HAP-1 (cell line): ENCODE data around the gene FAM131A.

ENCODE experiments used
- DNase-seq, 2 experiments: peaks; one replicate each; pipeline ENCODE4 v3.0.0-alpha.2; 2016 to 2020; ENCODE audit warnings: low spot score in 2 of 2
- H3K27me3 ChIP-seq: fragments of 250-450 bp; sonication (Bioruptor Pico); 2 replicates; pipeline ENCODE4 v1.5.1; 2020; ENCODE audit warnings: low read depth, mild to moderate bottlenecking, moderate library complexity
- H3K36me3 ChIP-seq: fragments of 250-450 bp; sonication (Bioruptor Pico); replicated peaks from 2 replicates; pipeline ENCODE4 v1.5.1; 2020; ENCODE audit warnings: mild to moderate bottlenecking
- H3K4me1 ChIP-seq: fragments of 250-450 bp; sonication (Bioruptor Pico); 2 replicates; pipeline ENCODE4 v1.5.1; 2020; ENCODE audit warnings: mild to moderate bottlenecking
- H3K4me3 ChIP-seq: fragments of 250-450 bp; sonication (Bioruptor Pico); 2 replicates; pipeline ENCODE4 v1.5.1; 2020; ENCODE audit warnings: mild to moderate bottlenecking, moderate library complexity
- H3K9me3 ChIP-seq: fragments of 250-450 bp; sonication (Bioruptor Pico); 2 replicates; pipeline ENCODE4 v1.5.1; 2020; ENCODE audit warnings: mild to moderate bottlenecking, moderate library complexity
- in situ Hi-C: fragments of 300-500 bp; cut with MboI; formaldehyde crosslinking; loops from 3 replicates; pipeline ENCODE4 v1.14.3; 2020; ENCODE audit warnings: low sequenced_read_pairs, inconsistent platforms, mixed read lengths

Gene FAM131A

GRCh38 chr3:184361532-184361931 is 24.1 kb downstream of the FAM131A start, which contains the start of the genes CLCN2 and POLR2H:
TSS of gene CLCN2 (minus strand) at chr3:184361605. CDS start at chr3:184361479, 126 bp downstream.
TSS of gene POLR2H (plus strand) at chr3:184361710. CDS start at chr3:184363493, 1,783 bp downstream.
- Histone ChIP-seq H3K27me3 (no peaks in the 10 kb centered on the region), H3K4me1 (peaks cover 19% of the 10 kb centered on the region), H3K9me3 (no peaks in the 10 kb centered on the region), H3K36me3 (peaks cover 47% of the 10 kb centered on the region), H3K4me3 (peak within 1 kb of the TSS; percentile 79)
- in situ Hi-C loops: no loop called here
- DNase-seq: peak; percentile 65 to 83

- Histone ChIP-seq H3K4me3 (peak overlapping the region; percentile 79), H3K9me3 (no peaks in the 10 kb centered on the region), H3K36me3 (peaks cover 47% of the 10 kb centered on the region), H3K4me1 (peaks cover 19% of the 10 kb centered on the region), H3K27me3 (no peaks in the 10 kb centered on the region)
- DNase-seq: no peak
- in situ Hi-C loops: no loop called here
Observed at GRCh38 chr3:184361932-184362667, 24.7 kb downstream of the FAM131A start.

GRCh38 chr3:184362668-184363546 is 25.5 kb downstream of the FAM131A start:
- H3K4me1 ChIP-seq: peaks cover 19% of the 10 kb centered on the region

GRCh38 chr3:184366619-184367289 is 29.4 kb downstream of the FAM131A start:
- H3K36me3 ChIP-seq: peaks cover 48% of the 10 kb centered on the region
- no peak for DNase-seq
- no peaks in the 10 kb centered on the region for H3K27me3 ChIP-seq
- no peak overlapping the region for H3K4me3 ChIP-seq
- H3K9me3 ChIP-seq: no peaks in the 10 kb centered on the region
- H3K4me1 ChIP-seq: peaks cover 9% of the 10 kb centered on the region
- in situ Hi-C loops: no loop called here

More at GRCh38 chr3:184362668-184363546, 25.5 kb downstream of the FAM131A start:
- in situ Hi-C loops: no loop called here
- Histone ChIP-seq H3K4me3 (peak overlapping the region; percentile 79), H3K36me3 (peaks cover 45% of the 10 kb centered on the region), H3K27me3 (no peaks in the 10 kb centered on the region), H3K9me3 (no peaks in the 10 kb centered on the region)
- DNase-seq: peak; percentile 98

- Histone ChIP-seq H3K9me3 (no peaks in the 10 kb centered on the region), H3K4me1 (peaks cover 9% of the 10 kb centered on the region), H3K27me3 (no peaks in the 10 kb centered on the region), H3K4me3 (no peak overlapping the region), H3K36me3 (peaks cover 48% of the 10 kb centered on the region)
- in situ Hi-C loops: no loop called here
- no peak for DNase-seq
Observed at GRCh38 chr3:184368116-184368515, 30.7 kb downstream of the FAM131A start.

- Histone ChIP-seq H3K27me3 (no peaks in the 10 kb centered on the region), H3K4me1 (peaks cover 9% of the 10 kb centered on the region), H3K9me3 (no peaks in the 10 kb centered on the region), H3K36me3 (peaks cover 48% of the 10 kb centered on the region), H3K4me3 (no peak overlapping the region)
- in situ Hi-C loops: no loop called here
- DNase-seq: no peak
Observed at GRCh38 chr3:184368586-184369183, 31.3 kb downstream of the FAM131A start.

GRCh38 chr3:184371570-184372018 is 34.2 kb downstream of the FAM131A start:
- Histone ChIP-seq H3K4me3 (no peak overlapping the region), H3K9me3 (no peaks in the 10 kb centered on the region), H3K36me3 (peaks cover 24% of the 10 kb centered on the region), H3K27me3 (0 out of 2 replicates have a peak, but pooled peaks cover 2% of the 10 kb centered on the region), H3K4me1 (no peaks in the 10 kb centered on the region)
- DNase-seq: peak; percentile 81 to 84
- in situ Hi-C loops: loop anchor here (5.0 kb wide), 1 partner anchor 171 kb away; no protein-coding TSS in a partner anchor

GRCh38 chr3:184372296-184372821 is 35.0 kb downstream of the FAM131A start:
- no peaks in the 10 kb centered on the region for H3K4me1 ChIP-seq
- in situ Hi-C loops: loop anchor here (5.0 kb wide), 1 partner anchor 170 kb away; no protein-coding TSS in a partner anchor
- no peak for DNase-seq

GRCh38 chr3:184372911-184373310 is 35.5 kb downstream of the FAM131A start:
- H3K4me3 ChIP-seq: no peak overlapping the region
- 0 out of 2 replicates have a peak, but pooled peaks cover 2% of the 10 kb centered on the region for H3K27me3 ChIP-seq
- no peaks in the 10 kb centered on the region for H3K9me3 ChIP-seq
- H3K4me1 ChIP-seq: no peaks in the 10 kb centered on the region
- H3K36me3 ChIP-seq: peaks cover 13% of the 10 kb centered on the region
- in situ Hi-C loops: loop anchor here (5.0 kb wide), 1 partner anchor 169 kb away; no protein-coding TSS in a partner anchor
- DNase-seq: no peak

More at GRCh38 chr3:184372296-184372821, 35.0 kb downstream of the FAM131A start:
- H3K36me3 ChIP-seq: peaks cover 18% of the 10 kb centered on the region
- no peaks in the 10 kb centered on the region for H3K9me3 ChIP-seq
- H3K27me3 ChIP-seq: 0 out of 2 replicates have a peak, but pooled peaks cover 2% of the 10 kb centered on the region
- no peak overlapping the region for H3K4me3 ChIP-seq

GRCh38 chr3:184373422-184373821 is 36.0 kb downstream of the FAM131A start:
- Histone ChIP-seq H3K4me3 (no peak overlapping the region), H3K4me1 (no peaks in the 10 kb centered on the region), H3K27me3 (0 out of 2 replicates have a peak, but pooled peaks cover 2% of the 10 kb centered on the region), H3K36me3 (peaks cover 8% of the 10 kb centered on the region), H3K9me3 (no peaks in the 10 kb centered on the region)
- no peak for DNase-seq
- in situ Hi-C loops: loop anchor here (5.0 kb wide), 1 partner anchor 169 kb away; no protein-coding TSS in a partner anchor

- Histone ChIP-seq H3K4me1 (peaks cover 4% of the 10 kb centered on the region; the same call in 1 of the 2 replicates), H3K27me3 (0 out of 2 replicates have a peak, but pooled peaks cover 2% of the 10 kb centered on the region)
- in situ Hi-C loops: no loop called here
Observed at GRCh38 chr3:184375747-184376461, 38.5 kb downstream of the FAM131A start.

GRCh38 chr3:184377374-184377773 is 40.0 kb downstream of the FAM131A start:
- Histone ChIP-seq H3K4me3 (no peak overlapping the region), H3K9me3 (no peaks in the 10 kb centered on the region), H3K27me3 (0 out of 2 replicates have a peak, but pooled peaks cover 2% of the 10 kb centered on the region), H3K4me1 (peaks cover 4% of the 10 kb centered on the region; the same call in 1 of the 2 replicates), H3K36me3 (no peaks in the 10 kb centered on the region)
- in situ Hi-C loops: no loop called here
- no peak for DNase-seq

More at GRCh38 chr3:184375747-184376461, 38.5 kb downstream of the FAM131A start:
- Histone ChIP-seq H3K36me3 (no peaks in the 10 kb centered on the region), H3K4me3 (no peak overlapping the region), H3K9me3 (no peaks in the 10 kb centered on the region)
- no peak for DNase-seq
